Activated CD8-positive, alpha-beta T cell treated with anti-CD3 and anti-CD28 coated beads, Interleukin-2, amount 10 ng/mL, durations not matched to agents 7 days and 5 days (primary cell): ENCODE results near the gene RMI1. TPM values are rescaled to one million over a fixed set of nuclear protein-coding genes. Genes with fewer than 3 reads are reported as not detected.
"Not testable (repeated sequence)": the region's sequence is repeated elsewhere in the genome, so short reads cannot be mapped to it uniquely, and the experiment has no call there.

Experiments
- ATAC-seq: fragments of 150-1000 bp; cut with Tn5 transposase; one replicate; pipeline ENCODE4 v1.10.0; 2021; ENCODE audit warnings: moderate library complexity
- CTCF ChIA-PET: fragments of 350-600 bp; sonication (Branson Sonifier 250); formaldehyde crosslinking; loops from one replicate; lab custom pipeline; 2021; ENCODE audit warnings: antibody characterized with exemption; lab: Charles Lee
- POLR2A ChIA-PET: fragments of 350-600 bp; sonication (Branson Sonifier 250); formaldehyde crosslinking; loops from one replicate; lab custom pipeline; 2021; ENCODE audit warnings: antibody characterized with exemption; lab: Charles Lee
- DNase-seq: peaks from one replicate; pipeline ENCODE4 v3.0.0-alpha.2; 2020
- H3K27ac Mint-ChIP-seq: one replicate; pipeline ENCODE4 v1.8.0; 2021; ENCODE audit warnings: mild to moderate bottlenecking, mixed read lengths
- H3K27me3 Mint-ChIP-seq: one replicate; pipeline ENCODE4 v1.8.0; 2021; ENCODE audit warnings: low read depth, mixed read lengths
- H3K36me3 Mint-ChIP-seq: one replicate; pipeline ENCODE4 v1.8.0; 2021; ENCODE audit warnings: low read depth, mixed read lengths
- H3K4me1 Mint-ChIP-seq: one replicate; pipeline ENCODE4 v1.8.0; 2021; ENCODE audit warnings: low read depth, mixed read lengths
- H3K4me3 Mint-ChIP-seq: one replicate; pipeline ENCODE4 v1.8.0; 2021; ENCODE audit warnings: mild to moderate bottlenecking, mixed read lengths
- H3K9me3 Mint-ChIP-seq: one replicate; pipeline ENCODE4 v1.8.0; 2022; ENCODE audit warnings: mixed read lengths; ENCODE audit not compliant: insufficient read depth
- microRNA-seq: library from miRNA; unstranded; fragments of <30 nt; microRNA quantifications from one replicate; pipeline ENCODE4 v1.2.0, GENCODE V29; 2022
- total RNA-seq, 2 experiments: library from RNA; stranded (reverse); gene quantifications; one replicate each; pipeline ENCODE4 v1.2.3, GENCODE V29; 2021

Gene RMI1
- total RNA-seq, 2 experiments from 2014 or later: 23.3 to 23.6 TPM

GRCh38 chr9:84007662-84008061 is 27.1 kb downstream of the RMI1 start:
- H3K9me3 Mint-ChIP-seq: no peaks in the 10 kb centered on the region
- ChIA-PET POLR2A (no interaction called here), CTCF (no interaction called here)
- no peak for DNase-seq
- H3K36me3 Mint-ChIP-seq: peaks cover 23% of the 10 kb centered on the region
- H3K27ac Mint-ChIP-seq: no peak overlapping the region
- H3K4me1 Mint-ChIP-seq: peaks cover 3% of the 10 kb centered on the region
- H3K4me3 Mint-ChIP-seq: no peak overlapping the region
- H3K27me3 Mint-ChIP-seq: no peaks in the 10 kb centered on the region
- ATAC-seq: no peak

GRCh38 chr9:84024041-84024575 is 43.5 kb downstream of the RMI1 start:
- Mint-ChIP-seq H3K36me3 (no peaks in the 10 kb centered on the region), H3K4me1 (no peaks in the 10 kb centered on the region), H3K9me3 (no peaks in the 10 kb centered on the region), H3K4me3 (no peak overlapping the region), H3K27ac (no peak overlapping the region), H3K27me3 (peaks cover 9% of the 10 kb centered on the region)
- ChIA-PET CTCF (no interaction called here), POLR2A (no interaction called here)
- ATAC-seq (no peak), DNase-seq (no peak)

GRCh38 chr9:84027201-84027600 is 46.6 kb downstream of the RMI1 start:
- ChIA-PET CTCF (no interaction called here), POLR2A (no interaction called here)
- Mint-ChIP-seq H3K27me3 (peaks cover 17% of the 10 kb centered on the region), H3K4me1 (no peaks in the 10 kb centered on the region), H3K36me3 (no peaks in the 10 kb centered on the region), H3K9me3 (no peaks in the 10 kb centered on the region), H3K27ac (no peak overlapping the region), H3K4me3 (no peak overlapping the region)
- ATAC-seq (no peak), DNase-seq (no peak)

- CTCF ChIA-PET: interaction anchor here (0.8 kb wide), 1 partner anchor 29 kb away, joined by 3 read pairs; no protein-coding TSS in a partner anchor
- Mint-ChIP-seq H3K27ac (no peak overlapping the region), H3K4me3 (no peak overlapping the region), H3K4me1 (no peaks in the 10 kb centered on the region), H3K27me3 (peaks cover 21% of the 10 kb centered on the region), H3K36me3 (no peaks in the 10 kb centered on the region), H3K9me3 (no peaks in the 10 kb centered on the region)
- no peak for DNase-seq
- POLR2A ChIA-PET: no interaction called here
- no peak for ATAC-seq
These were observed 50.9 kb downstream of the RMI1 start for GRCh38 chr9:84031534-84031933.

DNA sequence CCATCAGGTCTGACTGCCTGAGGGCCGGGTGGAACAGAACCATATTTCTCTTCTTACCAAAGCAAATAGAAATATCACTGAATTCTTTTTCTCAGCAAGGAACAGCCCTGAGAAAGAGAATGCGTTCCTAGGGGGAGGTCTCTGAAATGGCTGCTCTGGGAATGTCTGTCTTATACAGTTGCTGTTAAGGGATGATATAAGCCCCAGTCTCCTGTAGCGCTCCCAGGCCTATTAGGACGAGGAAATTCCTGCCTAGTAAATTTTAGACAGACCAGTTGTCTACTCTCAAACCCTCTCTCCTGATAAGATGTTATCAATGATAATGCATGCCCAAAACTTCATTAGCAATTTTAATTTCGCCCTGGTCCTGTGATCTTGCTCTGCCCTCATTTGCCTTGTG is 61.3 kb downstream of the RMI1 start:
- POLR2A ChIA-PET, H3K4me1 Mint-ChIP-seq, H3K27ac Mint-ChIP-seq, CTCF ChIA-PET, H3K4me3 Mint-ChIP-seq, H3K36me3 Mint-ChIP-seq, H3K9me3 Mint-ChIP-seq, ATAC-seq, DNase-seq: not testable (repeated sequence)
- peaks cover 12% of the 10 kb centered on the region for H3K27me3 Mint-ChIP-seq

- ATAC-seq: no peak
- ChIA-PET POLR2A (no interaction called here), CTCF (no interaction called here)
- H3K4me3 Mint-ChIP-seq: no peak overlapping the region
- no peak overlapping the region for H3K27ac Mint-ChIP-seq
- DNase-seq: no peak
- peaks cover 4% of the 10 kb centered on the region for H3K4me1 Mint-ChIP-seq
- H3K36me3 Mint-ChIP-seq: no peaks in the 10 kb centered on the region
- H3K27me3 Mint-ChIP-seq: peaks cover 6% of the 10 kb centered on the region
- H3K9me3 Mint-ChIP-seq: no peaks in the 10 kb centered on the region
These were observed 65.0 kb downstream of the RMI1 start for GRCh38 chr9:84045481-84046097.

Small RNA genes within 50 kb of the gene (microRNA-seq; reads per million reads assigned to microRNA genes)
- gene MIR7-1: 308 reads per million, percentile 71 among the genes with 10 or more reads in this experiment

Other genes starting within 250 kb of the RMI1 start
- 1 to 10 TPM; 1.8 to 2.4 TPM for gene GKAP1, start 163.0 kb upstream of the RMI1 start, total RNA-seq
- 1 to 10 TPM; 1.9 to 3.2 TPM for gene KIF27, start 59.4 kb upstream of the RMI1 start, total RNA-seq
- 100 to 1,000 TPM; 683 to 726 TPM for gene HNRNPK, start 590 bp upstream of the RMI1 start, total RNA-seq